Measurements from ENCODE around the gene PIKFYVE. TPM values are rescaled to one million over a fixed set of nuclear protein-coding genes. Genes with fewer than 3 reads are reported as not detected.

PIKFYVE gene
- total RNA-seq, 1 experiment from 2014 or later = 26.4 TPM

DNA sequence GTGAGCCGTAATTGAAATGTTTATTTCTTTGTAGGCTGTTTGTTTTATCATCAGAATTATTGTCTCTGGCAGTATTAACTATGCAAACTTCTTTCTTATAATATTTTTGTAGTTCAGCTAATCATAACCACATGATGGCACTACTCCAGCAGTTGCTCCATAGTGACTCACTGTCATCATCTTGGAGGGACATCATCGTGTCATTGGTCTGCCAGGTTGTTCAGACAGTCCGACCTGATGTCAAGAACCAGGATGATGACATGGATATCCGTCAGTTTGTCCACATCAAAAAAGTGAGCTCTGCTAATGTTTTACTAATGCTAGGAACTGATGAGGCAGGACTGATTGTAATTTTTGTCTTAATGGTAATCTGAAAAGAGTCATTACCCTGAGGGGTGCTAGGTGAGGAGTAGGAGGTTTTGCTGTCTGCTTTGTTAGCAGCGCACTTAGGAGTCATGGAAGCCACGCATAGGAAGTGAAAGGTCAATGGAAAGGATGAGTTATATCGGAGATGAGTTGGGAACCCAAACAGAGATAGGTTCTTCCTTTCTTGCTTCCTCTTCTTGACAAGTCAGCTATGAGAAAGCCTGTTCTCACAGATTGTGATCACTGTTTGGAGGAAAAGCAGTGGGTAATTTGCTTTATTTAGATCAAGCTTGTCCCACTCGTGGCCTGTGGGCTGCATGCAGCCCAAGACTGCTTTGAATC lies 49.2 kb downstream of the PIKFYVE start:
- no peak overlapping the region for H3K4me3 Mint-ChIP-seq (ENCODE audit: low read depth, unreplicated experiment)
- DNase-seq = no peak
- no peaks in the 10 kb centered on the region for H3K9me3 Mint-ChIP-seq (ENCODE audit: low read depth, unreplicated experiment)
- no TSS peak for BruUV-seq (replicated peaks)
- CTCF ChIA-PET = no interaction called here
- H3K4me1 Mint-ChIP-seq (ENCODE audit: low read depth, unreplicated experiment) = peaks cover 8% of the 10 kb centered on the region
- no peak for TF ChIP-seq CTCF (IDR thresholded peaks at IDR 0.05; ENCODE audit: unreplicated experiment)
- intact Hi-C loops (cut with micrococcal nuclease; ENCODE audit: unreplicated experiment) = no loop called here
- peaks cover 5% of the 10 kb centered on the region for H3K36me3 Mint-ChIP-seq (ENCODE audit: insufficient read depth, unreplicated experiment)
- H3K27ac Mint-ChIP-seq (ENCODE audit: unreplicated experiment) = no peak overlapping the region
- H3K27me3 Mint-ChIP-seq (ENCODE audit: unreplicated experiment) = no peaks in the 10 kb centered on the region

GRCh38 chr2:208318127-208318526 lies 52.1 kb downstream of the PIKFYVE start:
- CTCF ChIA-PET = interaction anchor here (0.7 kb wide), 1 partner anchor 13 kb away, joined by 3 read pairs; no protein-coding TSS in a partner anchor
- no peak for DNase-seq
- no peak overlapping the region for H3K4me3 Mint-ChIP-seq (ENCODE audit: low read depth, unreplicated experiment)
- no peaks in the 10 kb centered on the region for H3K4me1 Mint-ChIP-seq (ENCODE audit: low read depth, unreplicated experiment)
- BruUV-seq (replicated peaks) = no TSS peak
- no peak for TF ChIP-seq CTCF (IDR thresholded peaks at IDR 0.05; ENCODE audit: unreplicated experiment)
- H3K9me3 Mint-ChIP-seq (ENCODE audit: low read depth, unreplicated experiment) = no peaks in the 10 kb centered on the region
- intact Hi-C loops (cut with micrococcal nuclease; ENCODE audit: unreplicated experiment) = no loop called here
- no peaks in the 10 kb centered on the region for H3K27me3 Mint-ChIP-seq (ENCODE audit: unreplicated experiment)
- peaks cover 16% of the 10 kb centered on the region for H3K36me3 Mint-ChIP-seq (ENCODE audit: insufficient read depth, unreplicated experiment)
- H3K27ac Mint-ChIP-seq (ENCODE audit: unreplicated experiment) = no peak overlapping the region

DNA sequence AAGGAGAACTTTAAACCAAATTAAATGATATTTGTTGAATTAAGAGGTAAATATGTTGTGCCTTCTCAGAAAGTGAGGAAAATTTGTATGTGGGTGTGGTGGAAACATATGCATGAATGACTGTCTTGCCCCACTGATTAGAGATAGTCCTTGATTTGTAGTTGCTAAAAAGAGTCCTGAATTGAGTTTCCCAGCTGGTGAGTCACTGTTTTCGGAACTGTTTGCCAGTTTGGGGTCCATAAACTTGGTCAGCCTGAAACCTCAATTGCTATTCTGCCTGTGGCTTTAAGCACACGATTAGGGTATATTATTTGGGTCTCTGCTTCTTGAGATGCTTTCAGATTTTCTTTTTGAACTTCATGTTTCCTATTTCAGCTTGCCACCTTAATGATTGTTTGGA lies 53.3 kb downstream of the PIKFYVE start:
- CTCF ChIA-PET = no interaction called here
- peaks cover 16% of the 10 kb centered on the region for H3K36me3 Mint-ChIP-seq (ENCODE audit: insufficient read depth, unreplicated experiment)

DNA sequence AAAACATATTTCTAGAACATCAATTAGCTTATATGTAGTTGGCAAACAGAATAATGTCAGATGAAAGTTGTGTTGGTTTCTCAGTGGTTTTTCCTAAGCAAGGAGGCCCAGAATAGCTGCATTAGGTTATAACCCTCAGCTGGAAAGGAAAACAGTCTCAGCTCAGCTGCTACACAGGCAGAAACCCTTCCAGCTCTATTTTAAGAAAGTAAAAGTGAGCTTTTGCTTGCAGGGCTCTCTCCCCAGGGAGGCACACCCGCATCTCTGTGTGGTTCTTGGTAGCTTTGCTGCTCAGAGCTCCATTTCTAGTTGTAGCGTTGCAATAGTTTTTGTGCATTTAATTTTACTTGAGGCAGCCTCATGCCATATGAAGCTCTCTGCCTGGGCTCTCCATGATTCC lies 54.6 kb downstream of the PIKFYVE start:
- no peak for TF ChIP-seq CTCF (IDR thresholded peaks at IDR 0.05; ENCODE audit: unreplicated experiment)
- H3K4me3 Mint-ChIP-seq (ENCODE audit: low read depth, unreplicated experiment) = no peak overlapping the region
- no TSS peak for BruUV-seq (replicated peaks)
- no peak for DNase-seq
- H3K27me3 Mint-ChIP-seq (ENCODE audit: unreplicated experiment) = no peaks in the 10 kb centered on the region
- H3K9me3 Mint-ChIP-seq (ENCODE audit: low read depth, unreplicated experiment) = no peaks in the 10 kb centered on the region
- intact Hi-C loops (cut with micrococcal nuclease; ENCODE audit: unreplicated experiment) = no loop called here
- H3K4me1 Mint-ChIP-seq (ENCODE audit: low read depth, unreplicated experiment) = no peaks in the 10 kb centered on the region
- CTCF ChIA-PET = no interaction called here
- peaks cover 16% of the 10 kb centered on the region for H3K36me3 Mint-ChIP-seq (ENCODE audit: insufficient read depth, unreplicated experiment)
- no peak overlapping the region for H3K27ac Mint-ChIP-seq (ENCODE audit: unreplicated experiment)

More for the DNA sequence above, 53.3 kb downstream of the PIKFYVE start:
- DNase-seq = no peak
- TF ChIP-seq CTCF (IDR thresholded peaks at IDR 0.05; ENCODE audit: unreplicated experiment) = no peak
- H3K4me1 Mint-ChIP-seq (ENCODE audit: low read depth, unreplicated experiment) = no peaks in the 10 kb centered on the region
- H3K27me3 Mint-ChIP-seq (ENCODE audit: unreplicated experiment) = no peaks in the 10 kb centered on the region
- BruUV-seq (replicated peaks) = no TSS peak
- H3K9me3 Mint-ChIP-seq (ENCODE audit: low read depth, unreplicated experiment) = no peaks in the 10 kb centered on the region
- H3K4me3 Mint-ChIP-seq (ENCODE audit: low read depth, unreplicated experiment) = no peak overlapping the region
- intact Hi-C loops (cut with micrococcal nuclease; ENCODE audit: unreplicated experiment) = no loop called here
- H3K27ac Mint-ChIP-seq (ENCODE audit: unreplicated experiment) = no peak overlapping the region
